ENCODE measurements around the gene HOXD11. TPM values are rescaled to one million over a fixed set of nuclear protein-coding genes. Genes with fewer than 3 reads are reported as not detected.

Gene HOXD11
- total RNA-seq, 1 donor from 2014 or later = not detected

DNA sequence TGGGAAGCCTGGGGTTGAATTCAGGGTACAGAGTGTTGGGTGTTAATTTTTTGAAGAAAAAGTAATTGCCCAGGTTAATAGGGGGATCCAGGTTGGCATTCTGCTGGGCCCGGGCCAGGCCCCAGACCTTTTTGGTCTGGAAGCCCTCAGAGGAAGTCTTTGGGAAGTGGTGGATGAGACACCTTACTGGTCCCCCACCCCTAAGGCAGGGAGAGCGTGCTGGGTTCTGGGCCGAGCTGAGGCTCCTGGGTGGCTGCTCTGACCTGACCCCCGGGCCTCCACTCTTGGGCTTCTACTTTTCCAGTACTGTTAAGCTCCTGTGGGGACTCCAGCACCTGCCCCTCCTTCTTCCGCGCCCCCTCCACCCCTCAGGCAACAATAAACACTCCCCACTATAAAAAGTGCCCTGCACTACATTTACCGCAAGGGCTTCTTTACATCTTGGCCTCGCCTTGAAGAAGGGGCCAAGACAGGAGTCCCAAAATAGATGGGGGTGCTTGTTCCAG lies 49.3 kb downstream of the HOXD11 start:
- intact Hi-C loops (cut with micrococcal nuclease) = no loop called here

DNA sequence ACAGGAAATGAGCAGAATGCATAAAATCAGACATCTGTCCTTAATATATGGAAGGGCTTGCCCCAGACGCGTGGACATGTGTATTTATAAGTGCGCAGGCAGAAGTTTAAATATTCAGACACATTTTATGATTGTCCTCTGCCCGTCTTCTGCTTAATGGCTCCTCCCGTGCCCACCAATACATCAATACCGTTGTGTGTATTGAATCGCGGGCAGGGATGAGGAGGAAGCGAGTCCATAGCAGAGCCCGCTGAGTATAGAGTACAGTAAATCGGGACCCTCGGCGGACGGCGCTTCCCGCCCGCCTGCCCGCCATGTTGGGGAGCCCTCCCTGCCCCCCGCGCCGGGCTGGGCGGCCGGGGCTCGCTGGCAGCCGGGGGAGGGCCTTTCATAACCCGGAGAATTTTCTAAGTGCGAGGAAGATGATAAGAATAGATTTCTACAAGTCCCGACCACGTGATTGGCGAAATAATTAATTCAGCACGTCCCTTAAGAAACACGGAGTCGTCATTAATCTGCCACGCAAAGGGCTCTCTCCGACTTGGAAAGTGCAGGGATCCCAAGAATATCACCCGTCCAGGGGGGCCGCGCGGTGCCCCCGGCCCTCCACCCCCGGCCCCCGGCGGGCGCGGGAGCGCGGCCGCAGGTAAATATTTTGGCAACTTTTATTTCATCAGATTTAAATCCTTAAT lies 49.9 kb downstream of the HOXD11 start, which contains the start of gene HOXD3:
HOXD3 (plus strand) TSS at position 501 of the 692 bp plus-strand sequence. CDS start 11,808 bp downstream, outside the sequence.
- intact Hi-C loops (cut with micrococcal nuclease) = no loop called here

DNA sequence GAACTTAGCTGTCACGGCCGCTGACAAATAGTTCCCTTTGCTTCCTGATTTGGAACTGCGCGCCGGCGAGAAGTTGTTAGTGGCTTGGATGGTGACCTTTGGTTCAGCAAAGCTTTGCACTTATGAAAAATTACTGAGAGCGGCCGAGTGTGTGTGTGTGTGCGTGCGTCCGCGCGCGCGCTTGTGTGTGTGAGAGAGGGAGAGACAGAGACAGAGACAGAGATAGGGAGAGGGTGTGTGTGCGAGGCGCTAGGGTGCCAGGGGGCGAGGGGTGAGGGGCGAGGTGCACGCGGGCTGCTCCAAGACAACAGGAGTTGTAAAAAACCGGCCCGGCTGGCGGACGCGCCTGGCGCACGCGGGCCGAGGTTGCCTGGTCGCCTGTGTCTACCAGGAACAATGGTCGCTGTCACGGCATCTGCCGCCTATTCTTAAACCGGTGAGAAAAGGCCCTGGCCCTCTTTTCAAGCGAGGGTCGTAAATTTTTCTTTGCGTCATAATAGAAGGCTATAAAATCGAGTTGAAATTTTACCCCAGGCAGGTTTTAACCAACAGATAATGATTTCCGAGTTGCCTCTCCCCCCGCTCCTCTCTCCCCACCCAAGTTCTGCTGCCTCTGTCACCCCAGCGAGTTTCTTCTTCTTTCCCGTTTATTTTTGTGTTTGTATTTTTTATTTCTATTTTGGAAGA lies 50.6 kb downstream of the HOXD11 start:
- intact Hi-C loops (cut with micrococcal nuclease) = loop anchor here (2.0 kb wide), 2 partner anchors 27 to 77 kb away; no protein-coding TSS in a partner anchor

DNA sequence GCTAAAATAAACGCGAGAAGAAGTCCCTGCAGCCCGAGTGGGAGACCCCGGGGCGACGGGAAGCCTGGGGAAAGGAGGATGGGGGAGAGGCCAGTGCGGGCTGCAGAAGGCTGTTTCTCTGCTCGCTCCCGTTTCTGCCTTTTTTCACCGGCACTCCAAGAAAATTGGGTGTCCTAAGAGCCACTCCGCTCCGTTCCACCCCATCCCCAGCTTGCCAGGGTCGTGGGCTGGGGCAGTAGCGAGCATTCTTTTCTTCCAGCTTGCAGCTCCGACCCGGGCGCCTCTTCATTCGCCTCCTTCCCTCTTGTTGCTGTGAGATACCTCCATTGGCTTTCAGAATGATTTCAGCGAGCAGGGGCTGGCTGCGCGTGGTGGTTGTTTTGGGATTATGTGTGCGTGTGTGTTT lies 51.1 kb downstream of the HOXD11 start:
- intact Hi-C loops (cut with micrococcal nuclease) = loop anchor here (2.0 kb wide), 2 partner anchors 27 to 77 kb away; no protein-coding TSS in a partner anchor

DNA sequence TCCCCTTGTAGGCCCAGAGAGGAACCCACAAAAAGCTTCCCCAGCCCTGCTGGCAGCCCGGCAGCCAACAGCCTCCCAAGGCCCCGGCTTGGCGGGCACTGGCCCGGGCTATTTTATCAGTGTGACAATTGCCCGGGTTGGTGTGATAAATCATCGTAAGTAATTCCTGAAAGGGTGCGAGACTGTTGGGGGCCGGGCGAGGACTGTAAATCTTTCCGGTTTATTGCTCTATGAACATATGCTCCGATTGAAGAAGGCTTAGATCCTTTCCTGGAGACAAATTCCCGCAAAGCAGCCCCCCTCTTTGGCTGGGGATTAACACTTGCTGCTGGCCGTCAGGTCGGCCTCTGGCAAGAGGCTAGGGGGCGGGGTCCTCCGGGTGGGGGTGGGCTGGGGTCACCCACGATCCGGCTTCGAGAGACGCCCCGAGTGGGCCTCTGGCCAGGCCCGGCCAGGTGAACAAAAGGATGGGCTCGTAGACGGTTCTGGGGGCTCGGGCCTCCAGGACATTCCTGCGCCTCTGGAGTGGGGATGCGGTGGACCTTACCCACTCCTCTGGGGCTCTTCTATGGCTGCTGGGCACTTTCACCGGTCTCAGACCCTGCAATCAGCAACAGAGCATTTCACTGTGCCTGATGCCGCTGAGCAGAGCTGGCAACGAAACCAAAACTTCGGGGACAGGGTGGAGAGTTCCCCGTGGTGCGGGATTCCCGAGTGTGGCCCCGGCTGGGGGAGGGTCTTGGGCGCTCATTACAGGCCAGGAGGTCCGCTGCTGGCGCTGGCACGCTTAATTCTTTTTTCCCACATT lies 52.0 kb downstream of the HOXD11 start:
- intact Hi-C loops (cut with micrococcal nuclease) = loop anchor here (2.0 kb wide), 2 partner anchors 28 to 78 kb away; no protein-coding TSS in a partner anchor

Other genes starting within 250 kb of the HOXD11 start
- 37.4 and 38.7 TPM in 2 replicates for gene LNPK, start 105.0 kb upstream of the HOXD11 start, total RNA-seq
- gene EVX2, start 23.3 kb upstream of the HOXD11 start, total RNA-seq = not detected in 2 replicates
- not detected in 2 replicates for gene HOXD13, start 14.6 kb upstream of the HOXD11 start, total RNA-seq
- not detected in 2 replicates for gene HOXD12, start 7.5 kb upstream of the HOXD11 start, total RNA-seq
- gene HOXD10, start 9.5 kb downstream of the HOXD11 start, total RNA-seq = not detected in 2 replicates
- gene HOXD9, start 15.4 kb downstream of the HOXD11 start, total RNA-seq = not detected in 2 replicates
- gene HOXD8, start 22.4 kb downstream of the HOXD11 start, total RNA-seq = not detected in 2 replicates
- not detected in 2 replicates for gene HOXD4, start 44.3 kb downstream of the HOXD11 start, total RNA-seq
- not detected in 2 replicates for gene HOXD3, start 50.0 kb downstream of the HOXD11 start, total RNA-seq
- not detected in 2 replicates for gene HOXD1, start 81.4 kb downstream of the HOXD11 start, total RNA-seq
- 15.8 TPM in 2 replicates for gene MTX2, start 162.2 kb downstream of the HOXD11 start, total RNA-seq

Data from T-helper 2 cell treated with Interferon-gamma antibody and Interleukin-4, amounts not matched to agents 100 ng/mL and 5 ng/mL, for 36 hours (primary cell).